HepG2 (cell line): ENCODE results near the gene GPR4. TPM values are rescaled to one million over a fixed set of nuclear protein-coding genes. Genes with fewer than 3 reads are reported as not detected.
A peak's percentile ranks its signal among the peaks of the same experiment; 100 is the strongest.

Experiments used
- ATAC-seq: fragments of 200-7000 bp; cut with Tn5 transposase; 3 replicates; pipeline ENCODE4 v1.9.1; 2020; ENCODE audit warnings: mild to moderate bottlenecking, moderate library complexity
- BruUV-seq: library from RNA; stranded (reverse); fragments of 400-500 nt; replicated peaks from 2 replicates; lab custom pipeline; 2021; lab: Mats Ljungman, UMichigan
- CTCF ChIA-PET: fragments of 300-600 bp; formaldehyde crosslinking; extraction: SDS; loops from one replicate; lab custom pipeline; 2021; ENCODE audit warnings: low total read pairs, inconsistent platforms, low intra/inter-chr PET ratio; lab: Yijun Ruan, JAX
- POLR2A ChIA-PET: fragments of 350-600 bp; sonication (Branson Sonifier 250); formaldehyde crosslinking; loops from one replicate; lab custom pipeline; 2020; ENCODE audit warnings: antibody characterized with exemption, inconsistent platforms; lab: Yijun Ruan, JAX
- DNase-seq: peaks from one replicate; pipeline ENCODE4 v3.0.0-alpha.2; 2015; ENCODE audit warnings: low spot score
- FAIRE-seq: peaks from 3 replicates; lab custom pipeline; 2011; peaks lifted over from hg19 to GRCh38; lab: Jason Lieb, UNC
- H2AFZ ChIP-seq: one replicate; pipeline ENCODE4 v1.6.1; 2011; ENCODE audit warnings: low read length, inconsistent platforms
- H3K27ac ChIP-seq: fragments of 300-600 bp; 3 replicates; pipeline ENCODE4 v1.8.0; 2011; ENCODE audit warnings: mixed run types, mild to moderate bottlenecking, mixed read lengths, low read length, inconsistent platforms; ENCODE audit not compliant: insufficient read depth; ENCODE audit errors: extremely low read length
- H3K27me3 ChIP-seq, 2 experiments: fragments of 200-600 bp in 1 of 2; 2 replicates in 1 of 2; 3 replicates in 1 of 2; pipeline versions ENCODE4 v1.6.0 to v1.8.0; 2011; ENCODE audit warnings: low read length in 2 of 2, mild to moderate bottlenecking in 2 of 2, moderate library complexity in 2 of 2, inconsistent platforms in 1 of 2; ENCODE audit not compliant: insufficient read depth in 2 of 2, control insufficient read depth in 1 of 2
- H3K36me3 ChIP-seq, 2 experiments: fragments of 200-600 bp in 1 of 2; replicated peaks in 1 of 2; 2 replicates in 1 of 2; 3 replicates in 1 of 2; pipeline versions ENCODE4 v1.5.1 to v1.8.0; 2011; ENCODE audit warnings: low read length in 2 of 2, inconsistent platforms in 1 of 2; ENCODE audit not compliant: insufficient read depth in 2 of 2, control insufficient read depth in 1 of 2
- H3K4me1 ChIP-seq: 2 replicates; pipeline ENCODE4 v1.5.1; 2012; ENCODE audit warnings: low read length, inconsistent platforms; ENCODE audit not compliant: insufficient read depth
- H3K4me2 ChIP-seq: 2 replicates; pipeline ENCODE4 v1.6.0; 2011; ENCODE audit warnings: low read depth, low read length, inconsistent platforms
- H3K4me3 ChIP-seq, 3 experiments: fragments of 200-600 bp in 1 of 3; sonication (generic), shearing (Covaris generic) in 1 of 3; replicated peaks in 1 of 3; 2 replicates each; pipeline ENCODE4 v1.5.1; 2011 to 2016; ENCODE audit warnings: low read length in 3 of 3, inconsistent platforms in 2 of 3, low read depth in 2 of 3, mild to moderate bottlenecking in 2 of 3, control low read depth in 1 of 3, mixed read lengths in 1 of 3; ENCODE audit not compliant: insufficient read depth in 1 of 3
- H3K79me2 ChIP-seq: one replicate; pipeline ENCODE4 v1.6.1; 2011; ENCODE audit warnings: low read length, inconsistent platforms; ENCODE audit not compliant: insufficient read depth
- H3K9ac ChIP-seq: 2 replicates; pipeline ENCODE4 v1.6.0; 2011; ENCODE audit warnings: mild to moderate bottlenecking, low read depth, low read length, inconsistent platforms; ENCODE audit not compliant: insufficient read depth
- H3K9me3 ChIP-seq: 2 replicates; pipeline ENCODE4 v1.5.1; 2012; ENCODE audit warnings: mild to moderate bottlenecking, low read length
- H4K20me1 ChIP-seq: 2 replicates; pipeline ENCODE4 v1.6.0; 2011; ENCODE audit warnings: inconsistent platforms, mild to moderate bottlenecking, low read length, moderate library complexity; ENCODE audit not compliant: insufficient read depth
- ATF6 ChIP-seq: sonication (generic); formaldehyde crosslinking; conservative IDR thresholded peaks from 2 replicates; pipeline ENCODE4 v1.4.0; 2020; ENCODE audit warnings: missing genetic modification reagents
- HOXA5 ChIP-seq: sonication (generic); formaldehyde crosslinking; IDR thresholded peaks from 2 replicates; pipeline ENCODE4 v1.4.0; 2020; ENCODE audit warnings: missing genetic modification reagents
- REPIN1 ChIP-seq: sonication (generic); formaldehyde crosslinking; IDR thresholded peaks from 2 replicates; pipeline ENCODE4 v1.8.0; 2022; ENCODE audit warnings: missing genetic modification reagents, low read depth, mild to moderate bottlenecking, borderline replicate concordance
- STAT5B ChIP-seq: sonication (generic); formaldehyde crosslinking; IDR thresholded peaks from 2 replicates; pipeline ENCODE4 v1.4.0; 2020; ENCODE audit warnings: missing genetic modification reagents
- ZEB1 ChIP-seq: IDR thresholded peaks from 2 replicates; pipeline ENCODE4 v1.6.1; 2012; ENCODE audit warnings: mild to moderate bottlenecking, low read depth, inconsistent platforms; ENCODE audit not compliant: insufficient replicate concordance
- WGBS: methylation state at CpG from one replicate; pipeline ENCODE4 v1.1.6; 2017; ENCODE audit warnings: low lambda C conversion rate; 5-methylcytosine and 5-hydroxymethylcytosine counted together
- in situ Hi-C: cut with HindIII; loops from 2 replicates; pipeline ENCODE4 v1.10.0; 2017; ENCODE audit warnings: low pct_unique_long_range_greater_than_20kb; ENCODE audit not compliant: extremely low pct_ligation_motif_present
- intact Hi-C: fragments of 100-400 bp; cut with micrococcal nuclease; formaldehyde crosslinking; loops from one replicate; pipeline ENCODE4 v1.10.0; 2022; ENCODE audit not compliant: unreplicated experiment
- polyA plus RNA-seq, 8 experiments: library from polyadenylated mRNA; depleted of rRNA in 3 of 8; stranded (reverse) in 7 of 8; unstranded in 1 of 8; fragments of >200 nt; fragmentation: Illumina TruSeq in 4 of 8; extraction: Trizol in 4 of 8; gene quantifications; 2 replicates each; pipeline versions ENCODE4 v1.2.1 to v1.2.3, GENCODE V29; 2011 to 2016; ENCODE audit warnings: low read depth in 4 of 8, missing spikeins in 1 of 8, mixed read lengths in 1 of 8; ENCODE audit not compliant: insufficient read depth in 1 of 8
- total RNA-seq, 5 experiments: library from RNA; depleted of rRNA; stranded (reverse); fragments of >200 nt; fragmentation: Illumina TruSeq; extraction: Trizol; gene quantifications; 2 replicates each; pipeline ENCODE4 v1.2.3, GENCODE V29; 2016; ENCODE audit warnings: low read depth in 1 of 5
- TF ChIP-seq, protein P1 (sequence below): sonication (generic); formaldehyde crosslinking; IDR thresholded peaks from 2 replicates; pipeline ENCODE4 v1.4.0; 2020; ENCODE audit warnings: mild to moderate bottlenecking, missing genetic modification reagents, borderline replicate concordance

Gene GPR4
- total and polyA plus RNA-seq, 2 of the 13 experiments (the other 11 are each of a cell fraction or from before 2014, with no cell fraction given), result 0.15 TPM; not detected in 1

DNA sequence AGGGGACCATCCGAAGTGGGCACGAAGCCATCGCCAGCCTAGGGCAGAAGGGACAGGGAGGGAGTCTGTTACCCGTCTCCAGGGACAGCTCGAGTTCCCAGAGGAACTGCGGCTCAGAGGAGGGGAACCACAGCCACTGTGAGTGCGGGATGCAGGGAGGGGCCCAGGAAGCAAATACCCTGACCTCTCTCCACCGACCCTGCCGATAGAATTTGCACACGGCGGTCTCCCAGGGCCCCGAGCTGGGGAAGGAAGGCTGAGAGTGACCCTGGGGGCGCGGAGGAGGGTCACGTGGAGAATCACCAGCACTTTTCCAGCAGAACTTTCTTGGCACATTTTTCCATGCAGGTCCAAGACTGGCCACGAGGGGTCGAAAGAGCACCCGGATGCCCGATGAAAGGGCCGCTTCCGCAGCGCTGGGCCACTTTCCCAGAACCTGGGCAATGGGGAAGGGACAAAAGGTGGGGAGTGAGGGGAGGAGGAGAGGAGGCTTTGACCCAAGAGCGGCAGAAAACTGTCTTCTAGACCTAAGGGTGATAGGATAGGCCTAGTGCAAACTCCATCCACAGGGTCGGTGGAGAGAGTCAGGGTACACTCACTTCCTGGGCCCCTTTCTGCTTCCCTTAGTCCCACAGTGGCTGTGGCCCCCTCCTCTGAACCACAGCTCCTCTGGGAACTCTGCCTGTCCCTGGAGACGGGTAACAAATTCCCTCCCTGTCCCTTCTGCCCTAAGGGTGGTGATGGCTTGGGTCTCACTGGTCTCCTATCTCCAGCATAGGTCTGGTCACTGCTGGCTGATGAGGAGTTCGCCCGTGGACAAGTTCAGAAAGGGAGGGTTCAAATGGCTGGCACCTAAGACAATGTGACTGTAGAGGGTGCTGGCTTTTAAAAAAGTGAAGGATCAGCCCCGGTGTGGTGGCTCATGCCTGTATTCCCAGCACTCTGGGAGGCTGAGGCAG lies 5.3 kb upstream of the GPR4 start (continued):
- TF ChIP-seq ATF6 (no peak), REPIN1 (CRISPR knock-in tag) (peak; percentile 53; the same call in 1 of the 2 replicates), ZEB1 (no peak), HOXA5 (CRISPR knock-in tag) (0 out of 2 replicates have a peak, but pooled peaks have one; percentile 31)
- TF ChIP-seq, protein P1, sequence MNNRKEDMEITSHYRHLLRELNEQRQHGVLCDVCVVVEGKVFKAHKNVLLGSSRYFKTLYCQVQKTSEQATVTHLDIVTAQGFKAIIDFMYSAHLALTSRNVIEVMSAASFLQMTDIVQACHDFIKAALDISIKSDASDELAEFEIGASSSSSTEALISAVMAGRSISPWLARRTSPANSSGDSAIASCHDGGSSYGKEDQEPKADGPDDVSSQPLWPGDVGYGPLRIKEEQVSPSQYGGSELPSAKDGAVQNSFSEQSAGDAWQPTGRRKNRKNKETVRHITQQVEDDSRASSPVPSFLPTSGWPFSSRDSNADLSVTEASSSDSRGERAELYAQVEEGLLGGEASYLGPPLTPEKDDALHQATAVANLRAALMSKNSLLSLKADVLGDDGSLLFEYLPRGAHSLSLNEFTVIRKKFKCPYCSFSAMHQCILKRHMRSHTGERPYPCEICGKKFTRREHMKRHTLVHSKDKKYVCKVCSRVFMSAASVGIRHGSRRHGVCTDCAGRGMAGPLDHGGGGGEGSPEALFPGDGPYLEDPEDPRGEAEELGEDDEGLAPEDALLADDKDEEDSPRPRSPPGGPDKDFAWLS (CRISPR knock-in tag), result no peak

GRCh38 chr19:45601115-45601514 lies 897 bp downstream of the GPR4 start:
- TF ChIP-seq STAT5B (CRISPR knock-in tag), result no peak
- WGBS, result 28% methylated on average over 10 of the region's 10 CpGs
- ATAC-seq (no peak), FAIRE-seq (no peak), DNase-seq (no peak)
- no peaks in the 10 kb centered on the region for H3K36me3 ChIP-seq
- CTCF ChIA-PET, result no interaction called here
- H3K4me2 ChIP-seq, result no peak overlapping the region
- POLR2A ChIA-PET, result interaction anchor here (0.7 to 1.5 kb wide), 2 partner anchors 10 to 39 kb away, joined by 3 to 5 read pairs; no protein-coding TSS in a partner anchor
- in situ Hi-C loops, result no loop called here
- H3K79me2 ChIP-seq, result no peaks in the 10 kb centered on the region
- peaks cover 7 to 59% of the 10 kb centered on the region in 2 experiments for H3K27me3 ChIP-seq
- no peaks in the 10 kb centered on the region for H4K20me1 ChIP-seq
- no peaks in the 10 kb centered on the region for H3K9me3 ChIP-seq
- intact Hi-C loops, result no loop called here
- H3K27ac ChIP-seq, result no peak overlapping the region
- H2AFZ ChIP-seq, result no peak overlapping the region
- no peak overlapping the region for H3K9ac ChIP-seq
- no peak overlapping the region for H3K4me3 ChIP-seq
- no TSS peak for BruUV-seq
- no peaks in the 10 kb centered on the region for H3K4me1 ChIP-seq
